GM18873 (cell line): Measurements from ENCODE around the gene OXT.
"Not testable (repeated sequence)": the region's sequence is repeated elsewhere in the genome, so short reads cannot be mapped to it uniquely, and the experiment has no call there.

Experiments
- ATAC-seq: cut with Tn5 transposase; IDR thresholded peaks from one replicate; pipeline ENCODE4 v1.9.1; 2021; ENCODE audit warnings: mild to moderate bottlenecking, moderate library complexity, moderate number of reproducible peaks; ENCODE audit not compliant: unreplicated experiment, low FRiP score

OXT gene

DNA sequence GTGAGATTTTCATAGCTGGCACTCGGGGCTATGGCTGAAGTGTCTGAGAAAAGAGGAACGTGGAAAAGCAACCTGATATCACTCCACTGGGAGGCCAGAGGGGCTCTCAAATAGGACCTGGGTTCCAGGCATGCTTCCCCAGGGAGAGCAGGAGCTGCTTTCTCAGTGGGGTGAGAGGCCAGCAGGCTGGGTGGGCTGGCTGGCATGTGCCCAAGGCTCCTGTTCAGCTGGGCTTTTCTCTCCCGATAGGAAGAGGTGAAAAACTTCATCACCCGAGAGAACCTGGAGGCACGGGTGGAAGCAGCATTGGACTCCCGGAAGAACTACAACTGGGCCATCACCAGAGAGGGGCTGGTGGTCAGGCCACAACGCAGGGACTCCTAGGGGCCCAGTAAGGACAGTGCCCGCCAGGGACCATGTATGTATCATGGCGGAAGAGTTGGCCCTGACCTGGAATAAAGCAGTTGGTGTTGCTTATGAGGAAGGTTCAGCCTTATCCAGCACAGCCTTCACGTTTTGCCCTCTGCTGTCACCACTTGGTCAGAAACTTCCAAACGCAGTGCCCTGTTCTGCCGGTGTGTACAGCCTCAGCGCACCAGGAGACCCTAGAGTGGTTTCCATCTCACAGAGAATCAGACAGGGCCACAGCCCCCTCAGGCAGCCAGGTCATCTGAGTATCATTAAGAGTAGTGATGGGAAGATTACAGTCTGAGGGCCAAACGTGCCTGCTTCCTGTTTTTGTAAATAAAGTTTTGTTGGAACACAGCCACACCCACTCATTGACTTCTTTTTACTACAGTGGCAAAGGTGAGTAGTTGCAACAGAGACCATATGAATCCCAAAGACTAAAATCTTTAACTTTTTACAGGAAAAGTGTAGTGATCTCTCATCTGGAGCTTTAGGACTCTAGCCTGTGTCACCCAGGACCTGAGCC lies 23.7 kb upstream of the OXT start:
- no peak for ATAC-seq

DNA sequence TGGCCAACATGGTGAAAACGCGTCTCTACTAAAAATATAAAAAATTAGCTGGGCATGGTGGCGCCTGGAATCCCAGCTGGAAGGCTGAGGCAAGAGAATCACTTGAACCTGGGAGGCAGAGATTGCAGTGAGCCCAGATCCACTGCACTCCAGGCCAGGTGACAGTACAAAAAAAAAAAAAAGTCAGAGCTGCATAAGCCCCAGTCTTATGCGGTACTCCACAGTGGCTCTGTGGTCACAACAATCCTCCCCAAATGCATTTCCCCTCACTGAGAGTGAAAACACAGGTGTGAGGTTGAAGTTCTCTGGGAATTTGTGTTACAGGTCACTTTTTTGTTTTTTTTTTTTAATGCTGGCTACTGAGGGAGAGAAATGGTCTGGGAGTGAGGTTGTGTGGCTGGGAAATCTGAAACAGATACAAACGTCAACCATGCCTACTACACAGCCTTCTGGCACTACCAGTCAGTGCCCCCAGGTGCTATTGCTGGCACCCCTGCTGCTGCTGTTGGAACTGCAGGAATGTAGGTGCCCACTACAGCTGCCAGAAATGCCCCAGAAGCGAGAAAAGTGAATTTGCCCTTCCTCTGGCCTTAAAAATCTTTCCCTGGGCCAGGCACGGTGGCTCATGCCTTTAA lies 19.9 kb upstream of the OXT start:
- ATAC-seq: no peak

DNA sequence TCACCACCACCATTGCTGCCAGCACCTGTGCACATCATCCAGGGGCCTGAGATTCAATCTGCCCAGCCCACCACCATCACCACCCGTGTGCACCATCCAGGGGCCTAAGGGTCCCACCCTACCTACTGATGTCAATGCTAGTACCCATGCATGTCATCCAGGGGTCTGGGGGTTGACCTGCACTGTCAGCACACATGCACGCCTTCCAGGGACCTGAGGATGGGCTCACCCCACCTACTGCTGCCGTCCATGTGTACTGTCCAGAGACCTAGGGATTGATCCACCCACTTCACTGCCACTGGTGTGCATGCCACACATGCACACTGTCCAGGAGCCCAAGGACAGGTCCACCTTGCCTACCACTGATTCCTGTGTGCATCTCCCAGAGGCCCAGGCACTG lies 11.9 kb upstream of the OXT start:
- ATAC-seq: no peak

DNA sequence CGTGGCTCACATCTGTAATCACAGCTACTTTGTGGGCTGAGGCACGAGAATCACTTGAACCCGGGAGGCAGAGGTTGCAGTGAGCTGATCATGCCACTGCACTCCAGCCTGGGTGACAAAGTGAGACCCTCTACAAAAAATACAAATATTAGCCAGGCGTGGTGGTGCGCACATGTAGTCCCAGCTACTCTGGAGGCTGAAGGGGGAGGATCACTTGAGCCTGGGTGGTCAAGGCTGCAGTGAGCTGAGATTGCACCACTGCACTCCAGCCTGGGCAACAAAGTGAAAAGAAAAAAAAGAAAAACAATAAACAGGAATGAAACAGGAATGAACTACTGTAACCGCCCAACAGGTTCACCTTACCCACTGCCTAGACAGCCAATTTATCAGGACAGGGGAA lies 7.3 kb upstream of the OXT start:
- not testable (repeated sequence) for ATAC-seq

DNA sequence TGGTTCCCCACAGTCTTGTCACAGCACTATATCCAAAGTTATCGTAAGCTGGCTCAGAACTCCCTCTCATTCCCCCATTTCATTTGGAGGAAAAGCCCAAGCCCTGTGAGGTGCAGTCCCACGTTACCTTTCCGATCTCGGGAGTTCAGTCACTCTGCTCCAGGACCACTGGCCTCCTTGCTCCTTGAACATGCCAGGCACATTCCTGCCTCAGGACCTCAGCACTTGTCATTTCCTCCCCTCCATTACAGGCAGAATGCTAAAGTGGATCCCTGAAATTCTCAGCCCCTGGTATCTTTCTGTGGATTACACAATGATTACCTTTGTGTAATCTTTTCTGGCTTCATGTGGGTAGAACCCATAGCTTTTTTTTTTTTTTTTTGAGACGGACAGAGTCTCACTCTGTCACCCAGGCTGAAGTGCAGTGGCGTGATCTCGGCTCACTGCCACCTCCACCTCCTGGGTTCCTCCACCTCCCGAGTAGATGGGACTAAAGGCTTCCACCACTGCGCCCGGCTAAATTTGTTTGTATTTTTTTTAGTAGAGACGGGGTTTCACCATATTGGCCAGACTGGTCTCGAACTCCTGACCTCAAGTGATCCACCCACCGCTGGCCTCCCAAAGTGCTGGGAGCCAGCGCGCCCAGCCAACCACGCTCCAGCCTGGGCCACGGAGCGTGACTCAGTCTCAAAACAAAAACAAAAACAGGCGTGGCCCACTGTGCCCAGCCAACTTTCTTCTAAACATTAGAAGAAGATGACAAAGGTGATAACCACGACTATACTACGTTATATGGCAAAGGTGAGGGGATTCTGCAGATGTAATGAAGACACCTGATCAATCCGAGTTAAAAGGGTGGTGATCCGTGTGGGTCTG lies 4.0 kb upstream of the OXT start:
- ATAC-seq: no peak

DNA sequence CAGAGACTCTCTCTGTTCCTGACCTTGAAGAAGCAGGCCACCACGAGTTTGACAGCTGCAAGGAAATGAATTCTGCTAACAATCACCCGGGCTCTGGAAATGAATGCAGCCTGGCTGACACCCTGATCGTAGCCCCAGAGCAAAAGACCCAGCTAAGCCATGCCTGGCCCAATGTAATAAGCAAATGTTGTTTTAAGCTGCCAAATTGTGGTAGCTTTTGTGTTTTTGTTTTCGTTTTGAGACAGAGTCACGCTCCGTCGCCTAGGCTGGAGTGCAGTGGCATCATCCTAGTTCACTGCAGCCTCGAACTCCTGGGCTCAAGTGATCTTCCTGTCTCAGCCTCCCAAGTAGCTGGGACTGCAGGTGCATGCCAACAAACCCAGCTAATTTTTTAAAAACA lies 3.3 kb upstream of the OXT start:
- no peak for ATAC-seq

DNA sequence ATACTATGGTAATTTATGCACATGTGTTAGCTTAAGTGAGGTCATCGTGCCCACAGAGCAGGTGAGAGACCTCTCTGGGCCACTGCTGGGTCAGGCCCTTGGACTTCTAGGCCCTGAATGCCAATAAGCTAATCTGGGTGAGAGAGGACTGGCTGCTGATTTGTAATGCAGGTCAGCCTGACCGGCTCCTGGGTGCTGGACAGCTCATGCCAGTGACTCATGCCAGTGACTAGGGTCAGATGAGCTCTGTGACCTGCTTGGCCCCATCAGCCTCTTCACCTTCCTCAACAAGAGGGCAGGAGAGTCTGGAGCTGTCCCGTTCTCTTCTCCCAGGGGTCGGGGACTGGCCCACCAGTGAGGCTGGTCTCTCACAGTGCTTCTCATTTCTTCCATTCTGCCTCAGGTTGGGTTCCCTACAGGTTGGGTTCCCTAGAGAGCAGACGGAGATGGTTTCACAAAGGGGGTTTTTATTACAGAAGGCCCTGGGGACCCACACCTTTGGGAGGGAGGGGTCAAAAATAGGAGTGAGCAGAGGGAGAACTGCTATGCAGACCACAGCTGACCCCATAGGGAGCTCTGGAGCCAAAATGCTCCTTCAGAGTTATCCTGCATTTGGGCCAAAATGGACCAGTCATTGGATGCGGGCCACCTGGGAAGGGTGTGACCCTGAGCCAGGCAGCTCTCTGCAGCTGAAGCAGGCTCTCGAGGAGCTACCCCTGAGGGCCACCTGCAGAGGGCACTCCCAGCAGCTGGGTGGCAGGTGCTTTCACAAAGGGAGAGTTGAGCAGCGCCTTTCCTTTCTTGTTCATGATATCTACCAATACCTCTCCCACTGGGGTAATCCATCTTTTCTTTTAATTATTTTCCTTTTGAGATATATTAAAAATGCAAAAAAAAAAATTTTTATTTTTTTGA lies 2.2 kb upstream of the OXT start:
- no peak for ATAC-seq

DNA sequence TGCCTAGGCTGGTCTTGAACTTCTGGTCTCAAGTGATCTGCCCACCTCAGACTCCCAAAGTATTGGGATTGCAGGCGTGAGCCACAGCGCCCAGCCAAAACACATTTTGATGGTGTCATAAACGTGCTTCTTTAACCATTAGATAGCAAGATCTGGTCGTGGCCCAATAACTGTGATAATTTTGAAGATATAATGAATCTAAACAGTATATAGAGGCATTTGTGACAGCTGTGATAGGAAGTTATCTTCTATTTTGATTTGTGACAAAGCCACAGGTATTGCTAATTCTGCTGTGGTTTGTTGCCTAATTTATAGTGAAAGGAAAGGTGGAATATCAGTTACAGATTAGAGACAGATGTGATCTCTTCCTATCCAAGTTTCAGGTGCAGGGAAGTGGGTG lies 695 bp upstream of the OXT start:
- ATAC-seq: no peak

DNA sequence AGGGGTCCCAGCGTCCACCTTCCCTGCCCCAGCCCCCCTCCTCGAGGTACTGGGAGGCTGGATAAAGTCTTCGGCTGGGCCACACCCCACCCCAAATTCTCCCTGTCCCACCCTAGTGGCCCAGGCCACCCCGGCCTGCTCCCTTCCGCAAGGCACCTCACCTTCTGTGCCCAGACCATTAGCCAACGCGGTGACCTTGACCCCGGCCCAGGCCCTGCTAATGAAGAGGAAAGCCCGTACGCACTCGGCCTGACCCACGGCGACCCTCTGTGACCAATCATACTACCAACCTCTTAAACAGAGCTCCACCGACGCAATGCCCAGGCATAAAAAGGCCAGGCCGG lies 182 bp upstream of the OXT start:
- no peak for ATAC-seq

DNA sequence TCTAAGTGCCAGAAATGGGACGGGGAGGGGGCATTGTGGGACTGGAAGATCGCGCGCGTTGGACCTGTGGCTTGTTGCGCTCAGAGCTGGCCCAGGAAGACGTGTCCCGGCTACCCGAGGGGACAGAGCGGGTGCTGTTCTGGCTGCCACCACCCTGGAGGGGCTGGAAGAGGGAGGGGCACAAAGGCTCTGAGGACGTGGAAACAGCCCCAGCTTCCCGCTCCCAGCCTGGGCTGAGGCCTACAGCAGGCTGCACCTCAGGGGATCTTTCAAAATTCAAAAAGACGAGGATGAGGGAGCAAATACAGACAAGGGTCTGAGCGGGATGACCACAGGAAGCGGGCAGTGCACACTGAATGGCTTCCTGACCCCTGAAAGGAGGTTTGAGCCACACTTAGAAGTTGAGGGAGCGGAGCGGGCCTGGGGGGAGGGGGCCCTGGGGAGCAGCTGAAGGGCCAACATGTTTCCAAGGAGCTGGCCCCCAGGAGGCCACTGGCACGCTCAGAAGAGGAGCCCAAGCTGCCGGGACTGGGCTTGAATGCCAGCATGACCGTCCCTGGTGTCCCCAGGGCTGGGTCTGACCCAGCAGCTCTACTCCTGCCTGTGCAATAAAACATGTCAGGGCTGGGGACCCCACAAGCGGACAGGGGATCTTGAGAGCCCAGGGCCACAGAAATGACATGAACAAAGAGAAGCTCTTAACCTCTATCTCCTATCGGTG lies 1.3 kb downstream of the OXT start:
- ATAC-seq: no peak

DNA sequence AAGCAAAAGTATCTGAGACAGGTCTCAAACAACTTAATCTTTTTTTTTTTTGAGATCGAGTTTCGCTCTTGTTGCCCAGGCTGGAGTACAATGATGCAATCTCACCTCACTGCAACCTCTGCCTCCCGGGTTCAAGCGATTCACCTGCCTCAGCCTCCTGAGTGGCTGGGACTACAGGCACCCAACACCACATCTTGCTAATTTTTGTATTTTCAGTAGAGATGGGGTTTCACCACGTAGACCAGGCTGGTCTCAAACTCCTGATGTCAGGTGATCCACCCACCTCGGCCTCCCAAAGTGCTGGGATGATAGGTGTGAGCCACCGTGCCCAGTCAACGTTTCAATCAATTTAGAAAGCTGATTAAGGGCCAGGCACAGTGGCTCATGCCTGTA lies 1.8 kb downstream of the OXT start:
- ATAC-seq: not testable (repeated sequence)

DNA sequence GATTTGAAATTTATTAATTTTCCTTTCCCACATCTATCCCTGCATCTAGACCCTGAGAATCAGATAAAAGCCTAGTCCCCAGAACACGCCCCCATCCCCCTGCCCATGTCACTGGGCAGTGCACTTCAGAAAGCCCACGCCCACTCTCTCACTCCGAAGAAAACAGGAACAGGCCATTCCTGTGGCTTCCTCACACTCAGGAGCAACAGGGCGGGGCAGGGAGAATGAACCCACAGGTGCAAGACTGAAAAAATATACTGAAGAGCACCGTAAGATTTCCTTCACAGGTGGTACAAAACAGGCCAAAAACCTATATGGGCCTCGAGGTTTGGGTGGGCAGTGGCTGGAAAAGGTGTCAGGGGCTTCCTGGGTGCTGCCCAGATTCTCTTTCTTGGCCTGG lies 3.4 kb downstream of the OXT start:
- no peak for ATAC-seq

DNA sequence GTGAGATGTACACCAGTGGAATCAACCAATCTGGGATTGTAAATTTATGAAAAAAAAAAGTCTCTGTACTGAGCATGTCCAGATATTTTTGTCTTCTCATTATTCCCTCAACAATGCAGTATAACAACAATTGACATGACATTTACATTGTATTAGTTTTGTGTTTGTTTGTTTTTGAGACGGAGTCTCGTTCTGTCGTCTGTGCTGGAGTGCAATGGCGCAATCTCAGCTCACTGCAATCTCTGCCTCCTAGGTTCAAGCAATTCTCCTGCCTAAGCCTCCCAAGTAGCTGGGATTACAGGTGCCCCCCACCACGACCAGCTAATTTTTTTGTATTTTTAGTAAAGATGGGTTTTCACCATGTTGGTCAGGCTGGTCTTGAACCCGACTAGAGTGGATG lies 3.9 kb downstream of the OXT start:
- ATAC-seq: not testable (repeated sequence)

DNA sequence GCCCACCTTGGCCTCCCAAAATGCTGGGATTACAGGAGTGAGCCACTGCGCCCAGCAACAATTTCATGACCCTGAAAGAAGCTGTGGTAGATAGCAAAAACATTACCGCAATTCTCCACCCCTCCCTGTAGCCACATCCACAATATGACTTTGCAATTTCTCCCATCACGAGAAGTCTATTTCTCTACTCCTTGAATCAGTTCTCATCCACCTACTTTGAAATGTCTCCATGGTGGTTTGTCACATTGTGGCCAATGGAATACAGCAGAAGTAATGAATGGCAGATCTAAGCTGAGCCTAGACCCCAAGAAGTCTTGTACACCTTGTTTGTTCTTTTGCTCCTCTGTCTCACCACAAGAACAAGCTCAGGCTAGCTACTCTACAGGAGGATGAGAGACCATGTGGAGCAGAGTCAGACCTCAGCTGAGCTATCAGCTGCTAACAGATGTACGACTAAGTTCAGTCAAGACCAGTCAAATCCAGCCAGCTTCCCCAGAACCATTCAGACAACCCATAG lies 6.3 kb downstream of the OXT start:
- no peak for ATAC-seq

DNA sequence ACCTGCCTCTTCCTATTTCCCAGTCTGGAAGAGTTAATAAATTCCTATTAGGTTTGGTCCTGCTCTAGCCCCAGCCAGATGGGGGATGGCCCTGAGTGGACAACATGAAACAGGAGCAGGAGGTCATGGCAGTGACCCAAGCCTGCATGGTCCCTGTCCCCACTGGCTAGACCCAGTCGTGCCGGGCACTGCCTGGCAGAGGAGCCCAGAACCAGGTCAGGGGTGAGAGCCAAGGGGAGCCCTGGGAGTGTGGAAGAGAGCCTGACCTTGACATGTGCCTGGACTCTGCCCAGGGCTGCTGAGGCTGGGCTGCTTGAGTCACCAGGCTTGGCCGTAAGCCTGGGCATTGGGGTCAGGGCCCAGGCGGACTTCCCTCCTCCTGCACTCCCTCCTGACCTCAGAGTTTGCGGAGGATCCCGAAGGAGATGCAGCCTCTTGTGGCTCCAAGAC lies 9.5 kb downstream of the OXT start:
- ATAC-seq: no peak

DNA sequence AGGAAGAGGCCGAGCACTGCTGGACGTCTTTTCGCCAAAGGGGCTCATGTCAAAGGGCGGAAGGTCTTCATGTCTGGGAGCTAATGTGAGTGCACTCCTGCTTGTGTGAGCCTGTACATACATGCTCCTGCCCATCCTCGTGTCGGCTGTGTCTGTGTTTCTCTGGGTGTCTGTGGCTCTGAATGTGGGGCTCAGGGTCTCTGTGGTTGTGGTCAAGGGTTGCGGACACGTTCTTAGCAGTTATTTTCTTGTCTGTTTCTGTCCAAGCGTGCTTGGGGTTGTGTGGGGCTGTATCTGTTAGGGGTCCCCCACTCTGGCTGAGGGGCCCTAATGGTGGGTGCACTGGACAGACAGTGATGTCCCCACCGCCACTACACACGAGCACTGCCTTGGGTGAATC lies 10.2 kb downstream of the OXT start:
- no peak for ATAC-seq

DNA sequence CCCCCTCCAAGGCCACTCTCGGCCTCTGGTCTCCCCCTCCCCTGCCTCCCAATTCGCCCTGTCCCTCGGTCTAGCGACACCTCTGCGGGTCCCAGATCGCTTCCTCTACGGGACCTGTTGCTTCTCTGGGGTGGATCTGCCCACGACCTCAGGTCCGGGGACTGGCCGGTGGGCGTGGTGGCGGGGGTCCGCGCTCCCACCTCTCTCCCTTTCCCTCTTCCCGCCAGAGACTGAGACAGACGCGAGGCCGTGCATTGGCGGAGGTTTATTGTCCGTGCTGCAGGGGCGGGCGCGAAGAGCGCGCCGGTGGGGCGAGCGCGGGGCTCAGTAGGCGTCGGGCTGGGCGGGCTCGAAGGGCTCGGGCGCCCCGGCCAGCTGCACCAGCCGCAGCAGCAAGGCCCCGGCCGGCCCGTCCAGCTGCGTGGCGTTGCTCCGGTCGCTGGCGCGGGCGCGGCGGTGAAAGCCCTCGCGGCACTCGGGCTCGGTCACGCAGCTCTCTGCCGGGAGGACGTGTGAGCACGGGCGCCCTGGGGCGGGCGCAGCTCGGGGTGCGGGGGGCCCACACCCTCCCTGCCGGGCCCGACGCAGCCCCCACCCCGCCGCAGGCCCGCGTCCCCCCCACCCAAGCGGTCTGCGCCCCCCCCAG lies 11.0 kb downstream of the OXT start:
- no peak for ATAC-seq
